GM12873 (cell line): ENCODE measurements around the gene ROR2.

ENCODE experiments used
- TF ChIP-seq, protein P1 (sequence below): IDR thresholded peaks from 2 replicates; pipeline ENCODE4 v1.5.1; 2012; ENCODE audit warnings: low read depth, mild to moderate bottlenecking, moderate library complexity, low read length, control low read depth; ENCODE audit not compliant: insufficient read depth; ENCODE audit errors: missing control alignments

ROR2 gene

DNA sequence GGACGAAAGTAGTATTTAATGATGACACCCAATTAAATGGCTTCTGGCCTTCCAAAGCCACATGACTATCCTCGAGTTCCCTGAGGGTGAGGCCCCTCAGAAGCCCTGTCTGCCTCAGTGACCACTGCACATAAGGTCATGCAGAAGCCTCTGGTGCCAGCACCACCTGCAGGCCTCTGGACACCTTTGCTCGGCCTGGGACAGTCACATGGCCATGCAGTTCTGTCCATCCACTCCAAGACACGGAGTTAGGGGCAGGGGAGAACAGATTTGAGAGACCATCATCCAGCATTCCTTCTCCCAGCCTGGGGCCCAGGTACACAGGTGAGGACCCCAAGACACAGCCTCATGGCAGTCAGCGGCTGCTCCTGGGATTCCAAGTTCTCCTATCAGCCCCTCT, 145.0 kb downstream of the ROR2 start:
- TF ChIP-seq, protein P1, sequence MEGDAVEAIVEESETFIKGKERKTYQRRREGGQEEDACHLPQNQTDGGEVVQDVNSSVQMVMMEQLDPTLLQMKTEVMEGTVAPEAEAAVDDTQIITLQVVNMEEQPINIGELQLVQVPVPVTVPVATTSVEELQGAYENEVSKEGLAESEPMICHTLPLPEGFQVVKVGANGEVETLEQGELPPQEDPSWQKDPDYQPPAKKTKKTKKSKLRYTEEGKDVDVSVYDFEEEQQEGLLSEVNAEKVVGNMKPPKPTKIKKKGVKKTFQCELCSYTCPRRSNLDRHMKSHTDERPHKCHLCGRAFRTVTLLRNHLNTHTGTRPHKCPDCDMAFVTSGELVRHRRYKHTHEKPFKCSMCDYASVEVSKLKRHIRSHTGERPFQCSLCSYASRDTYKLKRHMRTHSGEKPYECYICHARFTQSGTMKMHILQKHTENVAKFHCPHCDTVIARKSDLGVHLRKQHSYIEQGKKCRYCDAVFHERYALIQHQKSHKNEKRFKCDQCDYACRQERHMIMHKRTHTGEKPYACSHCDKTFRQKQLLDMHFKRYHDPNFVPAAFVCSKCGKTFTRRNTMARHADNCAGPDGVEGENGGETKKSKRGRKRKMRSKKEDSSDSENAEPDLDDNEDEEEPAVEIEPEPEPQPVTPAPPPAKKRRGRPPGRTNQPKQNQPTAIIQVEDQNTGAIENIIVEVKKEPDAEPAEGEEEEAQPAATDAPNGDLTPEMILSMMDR = no peak

GRCh38 chr9:91803970-91804752, 145.9 kb downstream of the ROR2 start:
- TF ChIP-seq, protein P1 = no peak

DNA sequence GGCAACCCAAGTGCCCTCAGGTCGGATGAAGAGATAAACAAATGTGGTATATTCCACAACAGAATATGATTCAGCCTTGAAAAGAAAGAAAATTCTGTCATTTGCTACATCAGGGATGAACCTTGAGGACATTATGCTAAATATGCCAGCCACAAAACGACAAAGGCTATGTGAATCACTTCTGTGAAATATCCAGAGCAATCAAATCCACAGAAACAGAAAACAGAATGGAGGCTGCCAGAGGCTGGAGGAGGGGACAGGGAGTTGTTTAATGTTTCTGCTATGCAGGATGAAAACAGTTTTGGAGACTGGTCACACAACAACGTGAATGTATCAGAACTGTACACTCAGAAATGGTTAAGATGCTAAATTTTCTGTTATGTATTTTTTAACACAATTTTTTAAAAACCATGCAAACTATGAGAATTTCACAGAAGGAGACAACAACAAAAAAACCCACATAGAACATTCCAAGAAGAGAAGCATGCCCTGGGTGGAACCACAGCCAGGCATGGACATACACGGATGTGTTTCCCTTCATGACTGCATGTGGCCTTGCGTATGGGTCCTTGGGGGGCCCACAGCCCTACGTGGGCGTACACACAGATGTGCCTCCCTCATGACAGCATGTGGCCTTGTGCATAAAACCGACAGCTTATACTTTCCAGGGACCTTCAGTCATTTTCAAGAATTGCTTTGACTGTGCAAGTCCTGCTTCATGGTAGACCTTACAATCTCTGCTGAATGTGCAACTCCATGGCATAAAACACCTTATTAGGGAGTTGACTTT, 146.7 kb downstream of the ROR2 start:
- TF ChIP-seq, protein P1 = no peak

GRCh38 chr9:91802391-91802790, 147.6 kb downstream of the ROR2 start:
- TF ChIP-seq, protein P1 = no peak

GRCh38 chr9:91800473-91801030, 149.5 kb downstream of the ROR2 start:
- TF ChIP-seq, protein P1 = no peak

GRCh38 chr9:91799113-91799744, 150.8 kb downstream of the ROR2 start:
- TF ChIP-seq, protein P1 = no peak
